Caco-2 (cell line): ENCODE results near the gene PRDX6. TPM values are rescaled to one million over a fixed set of nuclear protein-coding genes. Genes with fewer than 3 reads are reported as not detected.

Experiments
- BruUV-seq: library from RNA; stranded (reverse); fragments of 400-500 nt; replicated peaks from 2 replicates; lab custom pipeline; 2021; lab: Mats Ljungman, UMichigan
- CTCF ChIA-PET: fragments of 300-600 bp; sonication (Branson Sonifier 250); formaldehyde crosslinking; loops from one replicate; lab custom pipeline; 2022; ENCODE audit warnings: antibody characterized with exemption; lab: Charles Lee
- POLR2A ChIA-PET: fragments of 300-600 bp; sonication (Branson Sonifier 250); formaldehyde crosslinking; loops from one replicate; lab custom pipeline; 2022; ENCODE audit warnings: antibody characterized with exemption; lab: Charles Lee
- DNase-seq, 2 experiments: peaks; one replicate each; pipeline versions ENCODE4 v3.0.0 to v3.0.0-alpha.2; 2020 to 2022
- H3K27me3 ChIP-seq: replicated peaks from 2 replicates; pipeline ENCODE4 v1.6.0; 2011; ENCODE audit warnings: low read length; ENCODE audit not compliant: control insufficient read depth, insufficient read depth
- H3K36me3 ChIP-seq: 2 replicates; pipeline ENCODE4 v1.5.1; 2011; ENCODE audit warnings: low read length; ENCODE audit not compliant: control insufficient read depth, insufficient read depth
- H3K4me1 ChIP-seq: fragments of 250-450 bp; sonication (Bioruptor Pico); 2 replicates; pipeline ENCODE4 v1.5.1; 2020; ENCODE audit warnings: mild to moderate bottlenecking
- H3K4me3 ChIP-seq: 2 replicates; pipeline ENCODE4 v1.5.1; 2011; ENCODE audit warnings: low read depth, mild to moderate bottlenecking, control low read depth, low read length
- H3K9me3 ChIP-seq: fragments of 250-450 bp; sonication (Bioruptor Pico); 2 replicates; pipeline ENCODE4 v1.5.1; 2020; ENCODE audit warnings: mild to moderate bottlenecking, moderate library complexity
- H3K27ac Mint-ChIP-seq: one replicate; pipeline ENCODE4 v1.8.0; 2022; ENCODE audit warnings: mixed read lengths; ENCODE audit not compliant: unreplicated experiment
- H3K27me3 Mint-ChIP-seq: one replicate; pipeline ENCODE4 v1.8.0; 2022; ENCODE audit warnings: mixed read lengths; ENCODE audit not compliant: insufficient read depth, unreplicated experiment
- H3K36me3 Mint-ChIP-seq: one replicate; pipeline ENCODE4 v1.8.0; 2022; ENCODE audit warnings: mild to moderate bottlenecking, mixed read lengths; ENCODE audit not compliant: insufficient read depth, unreplicated experiment
- H3K4me1 Mint-ChIP-seq: one replicate; pipeline ENCODE4 v1.8.0; 2022; ENCODE audit warnings: low read depth, mixed read lengths; ENCODE audit not compliant: unreplicated experiment
- H3K4me3 Mint-ChIP-seq: one replicate; pipeline ENCODE4 v1.8.0; 2022; ENCODE audit warnings: mild to moderate bottlenecking, moderate library complexity, mixed read lengths; ENCODE audit not compliant: unreplicated experiment
- H3K9me3 Mint-ChIP-seq: one replicate; pipeline ENCODE4 v1.8.0; 2022; ENCODE audit warnings: mixed read lengths; ENCODE audit not compliant: unreplicated experiment
- intact Hi-C: fragments of 100-400 bp; cut with micrococcal nuclease; formaldehyde crosslinking; loops from one replicate; pipeline ENCODE4 v1.10.0; 2022; ENCODE audit not compliant: unreplicated experiment
- total RNA-seq: library from RNA; stranded (reverse); gene quantifications from 2 replicates; pipeline ENCODE4 v1.2.3, GENCODE V29; 2022
- TF ChIP-seq, protein P1 (sequence below), 2 experiments: fragments of 200-600 bp in 1 of 2; IDR thresholded peaks; 1 replicate in 1 of 2; 2 replicates in 1 of 2; pipeline versions ENCODE4 v1.5.1 to v1.8.0; 2011 to 2022; ENCODE audit warnings: antibody characterized with exemption in 1 of 2, control low read depth in 1 of 2, inconsistent platforms in 1 of 2, low read depth in 1 of 2, low read length in 1 of 2, mild to moderate bottlenecking in 1 of 2, moderate library complexity in 1 of 2; ENCODE audit not compliant: insufficient read depth in 1 of 2, severe bottlenecking in 1 of 2, unreplicated experiment in 1 of 2

PRDX6 gene
- total RNA-seq, 1 experiment from 2014 or later: 540 TPM

DNA sequence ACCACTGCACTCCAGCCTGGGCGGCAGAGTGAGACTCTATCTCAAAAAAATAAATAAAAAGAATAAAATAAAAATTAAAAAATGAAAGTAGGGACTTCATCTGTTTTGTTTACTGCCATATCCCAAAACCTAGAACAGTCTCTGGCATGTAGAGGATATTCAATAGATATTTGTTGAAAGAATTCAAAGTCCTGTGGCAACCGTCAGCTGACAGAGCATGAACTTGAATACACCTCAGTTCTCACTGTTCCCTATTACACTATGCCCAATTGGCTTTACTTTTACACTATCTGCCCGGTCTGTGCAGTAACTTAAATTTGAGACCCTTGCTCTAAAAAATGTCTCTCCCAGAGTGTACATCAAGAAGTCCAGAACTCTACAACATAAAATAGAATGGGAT is 46.2 kb downstream of the PRDX6 start:
- Histone ChIP-seq H3K36me3 (no peaks in the 10 kb centered on the region), H3K4me1 (no peaks in the 10 kb centered on the region), H3K27me3 (no peaks in the 10 kb centered on the region), H3K4me3 (no peak overlapping the region), H3K9me3 (no peaks in the 10 kb centered on the region)
- no peak for DNase-seq
- CTCF ChIA-PET: no interaction called here
- TF ChIP-seq, protein P1, sequence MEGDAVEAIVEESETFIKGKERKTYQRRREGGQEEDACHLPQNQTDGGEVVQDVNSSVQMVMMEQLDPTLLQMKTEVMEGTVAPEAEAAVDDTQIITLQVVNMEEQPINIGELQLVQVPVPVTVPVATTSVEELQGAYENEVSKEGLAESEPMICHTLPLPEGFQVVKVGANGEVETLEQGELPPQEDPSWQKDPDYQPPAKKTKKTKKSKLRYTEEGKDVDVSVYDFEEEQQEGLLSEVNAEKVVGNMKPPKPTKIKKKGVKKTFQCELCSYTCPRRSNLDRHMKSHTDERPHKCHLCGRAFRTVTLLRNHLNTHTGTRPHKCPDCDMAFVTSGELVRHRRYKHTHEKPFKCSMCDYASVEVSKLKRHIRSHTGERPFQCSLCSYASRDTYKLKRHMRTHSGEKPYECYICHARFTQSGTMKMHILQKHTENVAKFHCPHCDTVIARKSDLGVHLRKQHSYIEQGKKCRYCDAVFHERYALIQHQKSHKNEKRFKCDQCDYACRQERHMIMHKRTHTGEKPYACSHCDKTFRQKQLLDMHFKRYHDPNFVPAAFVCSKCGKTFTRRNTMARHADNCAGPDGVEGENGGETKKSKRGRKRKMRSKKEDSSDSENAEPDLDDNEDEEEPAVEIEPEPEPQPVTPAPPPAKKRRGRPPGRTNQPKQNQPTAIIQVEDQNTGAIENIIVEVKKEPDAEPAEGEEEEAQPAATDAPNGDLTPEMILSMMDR (IDR thresholded peaks at IDR 0.05; ENCODE audit: insufficient read depth in 1 of 2, low read depth in 1 of 2, low read length in 1 of 2, severe bottlenecking in 1 of 2, unreplicated experiment in 1 of 2): no peak
- BruUV-seq: no TSS peak
- Mint-ChIP-seq H3K36me3 (no peaks in the 10 kb centered on the region), H3K27me3 (no peaks in the 10 kb centered on the region), H3K9me3 (no peaks in the 10 kb centered on the region), H3K27ac (no peak overlapping the region), H3K4me3 (no peak overlapping the region), H3K4me1 (no peaks in the 10 kb centered on the region)
- POLR2A ChIA-PET: no interaction called here
- intact Hi-C loops: no loop called here

DNA sequence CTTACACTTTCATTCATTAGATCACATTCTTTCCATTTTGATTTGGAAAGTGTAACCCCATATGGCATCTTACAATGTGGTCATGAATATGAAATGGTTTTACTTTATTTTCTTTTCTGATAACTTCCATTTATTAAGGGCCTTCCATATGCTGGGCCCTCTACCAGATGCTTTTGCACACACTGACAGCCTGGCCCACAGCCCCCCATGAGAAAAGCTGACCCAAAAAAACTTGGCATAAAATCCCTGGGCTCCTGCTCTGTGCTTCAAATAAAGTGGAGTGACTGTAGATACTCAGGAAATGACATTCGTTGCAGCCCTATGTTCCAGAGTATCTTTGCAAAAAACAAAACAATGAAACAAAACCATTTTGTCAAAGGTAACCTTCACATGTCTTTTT is 48.8 kb downstream of the PRDX6 start:
- Mint-ChIP-seq H3K27me3 (no peaks in the 10 kb centered on the region), H3K36me3 (no peaks in the 10 kb centered on the region), H3K4me1 (no peaks in the 10 kb centered on the region), H3K4me3 (no peak overlapping the region), H3K27ac (no peak overlapping the region), H3K9me3 (no peaks in the 10 kb centered on the region)
- ChIA-PET POLR2A (no interaction called here), CTCF (no interaction called here)
- Histone ChIP-seq H3K4me1 (no peaks in the 10 kb centered on the region), H3K9me3 (no peaks in the 10 kb centered on the region), H3K4me3 (no peak overlapping the region), H3K27me3 (no peaks in the 10 kb centered on the region), H3K36me3 (no peaks in the 10 kb centered on the region)
- intact Hi-C loops: no loop called here
- no TSS peak for BruUV-seq
- DNase-seq: no peak
- TF ChIP-seq, protein P1 (IDR thresholded peaks at IDR 0.05; ENCODE audit: insufficient read depth in 1 of 2, low read depth in 1 of 2, low read length in 1 of 2, severe bottlenecking in 1 of 2, unreplicated experiment in 1 of 2): no peak

- peaks cover 3% of the 10 kb centered on the region for H3K27me3 Mint-ChIP-seq
- intact Hi-C loops: no loop called here
- H3K36me3 ChIP-seq: no peaks in the 10 kb centered on the region
- no peak for DNase-seq
- POLR2A ChIA-PET: no interaction called here
- no peaks in the 10 kb centered on the region for H3K9me3 Mint-ChIP-seq
- no peaks in the 10 kb centered on the region for H3K4me1 Mint-ChIP-seq
- H3K9me3 ChIP-seq: no peaks in the 10 kb centered on the region
- no peak overlapping the region for H3K4me3 ChIP-seq
- CTCF ChIA-PET: no interaction called here
- TF ChIP-seq, protein P1 (IDR thresholded peaks at IDR 0.05; ENCODE audit: insufficient read depth in 1 of 2, low read depth in 1 of 2, low read length in 1 of 2, severe bottlenecking in 1 of 2, unreplicated experiment in 1 of 2): no peak
- H3K27me3 ChIP-seq: no peaks in the 10 kb centered on the region
- H3K4me1 ChIP-seq: no peaks in the 10 kb centered on the region
- no peaks in the 10 kb centered on the region for H3K36me3 Mint-ChIP-seq
- H3K4me3 Mint-ChIP-seq: no peak overlapping the region
- no TSS peak for BruUV-seq
- no peak overlapping the region for H3K27ac Mint-ChIP-seq
These were observed 50.2 kb downstream of the PRDX6 start for GRCh38 chr1:173527151-173527826.
